BE2C (cell line): Measurements from ENCODE around the gene CD274.
"Not testable (repeated sequence)": the region's sequence is repeated elsewhere in the genome, so short reads cannot be mapped to it uniquely, and the experiment has no call there.

Experiments used
- DNase-seq: peaks from one replicate; pipeline ENCODE4 v3.0.0-alpha.2; 2020
- H3K27me3 ChIP-seq: fragments of 250-450 bp; sonication (Bioruptor Pico); 2 replicates; pipeline ENCODE4 v1.5.1; 2020; ENCODE audit warnings: mild to moderate bottlenecking
- H3K36me3 ChIP-seq: fragments of 250-450 bp; sonication (Bioruptor Pico); 2 replicates; pipeline ENCODE4 v1.5.1; 2020; ENCODE audit warnings: mild to moderate bottlenecking
- H3K4me1 ChIP-seq: fragments of 250-450 bp; sonication (Bioruptor Pico); 2 replicates; pipeline ENCODE4 v1.5.1; 2020
- H3K4me3 ChIP-seq: 2 replicates; pipeline ENCODE4 v1.5.1; 2011; ENCODE audit warnings: low read depth, low read length
- H3K9me3 ChIP-seq: fragments of 250-450 bp; sonication (Bioruptor Pico); 2 replicates; pipeline ENCODE4 v1.5.1; 2020
- CTCF ChIP-seq: IDR thresholded peaks from 2 replicates; pipeline ENCODE4 v1.5.1; 2012; ENCODE audit warnings: mild to moderate bottlenecking, low read depth, low read length

The CD274 gene

DNA sequence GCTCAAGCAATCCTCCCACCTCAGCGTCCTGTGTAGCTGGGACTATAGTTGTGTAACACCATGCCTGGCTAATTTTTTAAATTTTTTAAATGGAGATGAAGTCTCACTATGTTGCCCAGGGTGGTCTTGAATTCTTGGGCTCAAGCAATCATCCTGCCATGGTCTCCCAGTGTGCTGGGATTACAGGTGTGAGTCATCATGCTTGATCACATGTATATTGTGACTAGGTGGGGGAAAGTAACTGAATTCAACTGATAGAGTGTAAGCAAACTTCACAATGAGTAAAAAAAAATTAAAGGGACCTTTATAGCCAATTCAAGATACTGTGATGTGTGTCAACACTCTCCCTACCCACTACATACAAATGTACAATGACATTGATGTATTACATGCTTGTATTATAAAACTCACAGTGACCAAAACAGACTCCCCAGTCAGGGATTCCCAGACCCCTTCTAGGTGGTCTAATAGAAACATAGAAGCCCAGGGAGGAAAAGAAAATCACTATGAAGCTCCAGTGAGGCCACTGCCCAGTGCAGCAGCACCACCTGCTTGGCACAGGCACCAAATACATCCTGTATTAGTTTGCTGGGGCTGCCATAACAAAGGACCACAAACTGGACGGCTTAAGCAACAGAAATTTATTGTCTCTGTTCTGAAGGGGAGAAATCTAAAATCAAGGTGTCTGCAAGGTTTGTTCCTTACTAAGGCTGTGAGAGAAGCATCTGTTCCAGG, 21.4 kb upstream of the CD274 start:
- no peak for TF ChIP-seq CTCF
- Histone ChIP-seq H3K4me1 (no peaks in the 10 kb centered on the region), H3K4me3 (no peak overlapping the region), H3K36me3 (no peaks in the 10 kb centered on the region), H3K9me3 (no peaks in the 10 kb centered on the region), H3K27me3 (no peaks in the 10 kb centered on the region)
- DNase-seq, result no peak

- Histone ChIP-seq H3K4me1 (no peaks in the 10 kb centered on the region), H3K9me3 (no peaks in the 10 kb centered on the region), H3K36me3 (no peaks in the 10 kb centered on the region), H3K4me3 (no peak overlapping the region), H3K27me3 (no peaks in the 10 kb centered on the region)
- DNase-seq, result no peak
- no peak for TF ChIP-seq CTCF
These were observed 20.3 kb upstream of the CD274 start for GRCh38 chr9:5429873-5430564.

DNA sequence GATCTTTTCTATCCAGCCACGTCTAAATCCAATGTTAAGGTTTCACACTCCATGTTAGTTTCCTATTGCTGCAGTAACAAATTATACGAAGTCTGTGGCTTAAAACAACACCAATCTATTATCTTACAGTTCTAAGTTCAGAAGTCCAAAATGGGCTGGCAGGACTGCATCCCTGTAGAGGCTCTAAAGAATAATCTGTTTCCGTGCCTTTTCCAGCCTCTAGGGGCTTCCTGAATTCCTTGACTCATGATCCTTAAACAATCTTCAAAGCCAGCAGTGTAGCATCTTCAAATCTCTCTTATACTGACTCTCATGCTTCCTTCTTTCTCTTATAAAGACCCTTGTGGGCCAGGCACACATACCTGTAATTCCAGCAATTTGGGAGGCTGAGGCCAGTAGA, 19.4 kb upstream of the CD274 start:
- no peaks in the 10 kb centered on the region for H3K4me1 ChIP-seq
- no peaks in the 10 kb centered on the region for H3K9me3 ChIP-seq
- H3K36me3 ChIP-seq, result no peaks in the 10 kb centered on the region; the same call in 1 of the 2 replicates
- DNase-seq, result no peak
- TF ChIP-seq CTCF, result no peak
- H3K27me3 ChIP-seq, result no peaks in the 10 kb centered on the region
- no peak overlapping the region for H3K4me3 ChIP-seq

- H3K4me1 ChIP-seq, H3K36me3 ChIP-seq, H3K9me3 ChIP-seq, DNase-seq, H3K4me3 ChIP-seq, H3K27me3 ChIP-seq: not testable (repeated sequence)
These were observed 17.5 kb upstream of the CD274 start for GRCh38 chr9:5432890-5433289.

DNA sequence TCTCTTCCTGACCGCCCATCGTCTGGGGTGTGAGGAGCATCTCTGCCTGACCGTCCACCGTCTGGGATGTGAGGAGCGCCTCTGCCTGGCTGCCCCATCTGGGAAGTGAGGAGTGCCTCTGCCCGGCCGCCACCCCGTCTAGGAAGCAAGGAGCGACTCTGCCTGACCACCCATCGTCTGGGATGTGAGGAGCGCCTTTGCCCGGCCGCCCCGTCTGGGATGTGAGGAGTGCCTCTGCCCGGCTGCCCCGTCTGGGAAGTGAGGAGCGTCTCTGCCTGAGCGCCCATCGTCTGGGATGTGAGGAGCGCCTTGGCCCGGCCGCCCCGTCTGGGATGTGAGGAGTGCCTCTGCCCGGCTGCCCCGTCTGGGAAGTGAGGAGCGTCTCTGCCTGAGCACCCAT, 17.0 kb upstream of the CD274 start:
- not testable (repeated sequence) for H3K36me3 ChIP-seq, H3K27me3 ChIP-seq, H3K4me3 ChIP-seq, H3K9me3 ChIP-seq, H3K4me1 ChIP-seq, DNase-seq

- not testable (repeated sequence) for DNase-seq, H3K27me3 ChIP-seq, H3K4me1 ChIP-seq, H3K36me3 ChIP-seq, H3K4me3 ChIP-seq, H3K9me3 ChIP-seq
These were observed 16.2 kb upstream of the CD274 start for GRCh38 chr9:5433841-5434810.

GRCh38 chr9:5435912-5436311, 14.4 kb upstream of the CD274 start:
- DNase-seq, result no peak
- Histone ChIP-seq H3K9me3 (no peaks in the 10 kb centered on the region), H3K27me3 (no peaks in the 10 kb centered on the region), H3K4me1 (no peaks in the 10 kb centered on the region), H3K4me3 (no peak overlapping the region), H3K36me3 (no peaks in the 10 kb centered on the region; the same call in 1 of the 2 replicates)
- no peak for TF ChIP-seq CTCF
